ENCODE results near the gene DCDC2B.

DCDC2B gene

GRCh38 chr1:32250893-32251716 is 42.2 kb downstream of the DCDC2B start, which contains the start of gene LCK:
Gene LCK (plus strand): TSS chr1:32251265. CDS start chr1:32274330, 23,065 bp downstream.
- DNase-seq (ENCODE audit: low read depth in 1 of 2, low spot score in 1 of 2), result no peak
- TF ChIP-seq SPI1 (IDR thresholded peaks at IDR 0.05; ENCODE audit: borderline replicate concordance, low read depth) (no peak), POLR2AphosphoS5 (IDR thresholded peaks at IDR 0.05; ENCODE audit: low read depth) (no peak), GABPA (IDR thresholded peaks at IDR 0.05; ENCODE audit: low read depth) (no peak), CTCF (IDR thresholded peaks at IDR 0.05; ENCODE audit: insufficient read depth, low read length) (no peak)
- H3K27ac ChIP-seq (replicated peaks), result peak within 1 kb of the TSS; percentile 38

GRCh38 chr1:32255072-32256071 is 46.5 kb downstream of the DCDC2B start:
- Histone ChIP-seq H3K4me3 (replicated peaks; ENCODE audit: insufficient read depth, low read length) (no peak overlapping the region), H3K27me3 (ENCODE audit: insufficient read depth, poor library complexity, severe bottlenecking) (no peaks in the 10 kb centered on the region), H3K27ac (replicated peaks) (no peak overlapping the region)
- DNase-seq (ENCODE audit: low read depth in 1 of 2, low spot score in 1 of 2), result no peak
- TF ChIP-seq CTCF (IDR thresholded peaks at IDR 0.05; ENCODE audit: insufficient read depth, low read length) (no peak), REST (IDR thresholded peaks at IDR 0.05; ENCODE audit: insufficient replicate concordance, low read depth) (no peak), SPI1 (IDR thresholded peaks at IDR 0.05; ENCODE audit: borderline replicate concordance, low read depth) (no peak), GABPA (IDR thresholded peaks at IDR 0.05; ENCODE audit: low read depth) (no peak), POLR2AphosphoS5 (IDR thresholded peaks at IDR 0.05; ENCODE audit: low read depth) (no peak)

More at GRCh38 chr1:32250893-32251716, 42.2 kb downstream of the DCDC2B start, which contains the start of gene LCK:
- no peaks in the 10 kb centered on the region for H3K27me3 ChIP-seq (ENCODE audit: insufficient read depth, poor library complexity, severe bottlenecking)
- no peak within 1 kb of the TSS for H3K4me3 ChIP-seq (replicated peaks; ENCODE audit: insufficient read depth, low read length)

GRCh38 chr1:32256473-32257226 is 47.8 kb downstream of the DCDC2B start:
- no peak for DNase-seq (ENCODE audit: low read depth in 1 of 2, low spot score in 1 of 2)
- no peak overlapping the region for H3K4me3 ChIP-seq (replicated peaks; ENCODE audit: insufficient read depth, low read length)
- no peaks in the 10 kb centered on the region for H3K27me3 ChIP-seq (ENCODE audit: insufficient read depth, poor library complexity, severe bottlenecking)
- H3K27ac ChIP-seq (replicated peaks), result no peak overlapping the region
- no peak for TF ChIP-seq GABPA (IDR thresholded peaks at IDR 0.05; ENCODE audit: low read depth)
- no peak for TF ChIP-seq REST (IDR thresholded peaks at IDR 0.05; ENCODE audit: insufficient replicate concordance, low read depth)
- no peak for TF ChIP-seq POLR2AphosphoS5 (IDR thresholded peaks at IDR 0.05; ENCODE audit: low read depth)
- TF ChIP-seq SPI1 (IDR thresholded peaks at IDR 0.05; ENCODE audit: borderline replicate concordance, low read depth), result no peak
- TF ChIP-seq CTCF (IDR thresholded peaks at IDR 0.05; ENCODE audit: insufficient read depth, low read length), result no peak

All from HL-60 (cell line).